ENCODE data around the gene SNPH.
A peak's percentile ranks its signal among the peaks of the same experiment; 100 is the strongest.

SNPH gene

DNA sequence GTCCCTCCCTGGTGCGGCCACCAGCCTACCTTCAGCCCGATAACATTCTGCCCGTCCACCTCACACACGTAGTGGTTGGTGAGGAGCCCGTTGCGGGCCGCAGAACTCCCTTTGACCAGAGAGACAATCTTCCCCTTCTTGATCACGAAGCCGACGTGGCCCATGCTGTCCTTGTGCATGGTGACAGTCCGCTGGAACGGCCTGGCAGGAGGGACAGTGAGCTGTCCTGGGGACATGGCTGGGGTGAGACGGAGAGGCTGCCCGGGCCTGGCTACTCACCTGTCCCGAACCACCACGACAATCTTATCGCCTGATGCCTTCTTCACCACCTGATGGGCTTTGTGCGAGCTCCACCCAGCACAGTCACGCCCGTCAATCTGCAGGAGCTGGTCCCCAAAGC lies 46.2 kb downstream of the SNPH start:
- H3K4me3 ChIP-seq (ENCODE audit: low read depth, low read length) = no peak overlapping the region
- DNase-seq (ENCODE audit: low read depth) = no peak
- TF ChIP-seq MYC (IDR thresholded peaks at IDR 0.05; ENCODE audit: low read depth, low read length) (no peak), CTCF (IDR thresholded peaks at IDR 0.05; ENCODE audit: low read depth, low read length) (no peak), POLR2A (IDR thresholded peaks at IDR 0.05; ENCODE audit: extremely low read depth, insufficient read length) (no peak), MAX (IDR thresholded peaks at IDR 0.05; ENCODE audit: low read depth, low read length) (no peak)

GRCh38 chr20:1312904-1313235 lies 46.8 kb downstream of the SNPH start:
- TF ChIP-seq POLR2A (IDR thresholded peaks at IDR 0.05; ENCODE audit: extremely low read depth, insufficient read length) (no peak), MYC (IDR thresholded peaks at IDR 0.05; ENCODE audit: low read depth, low read length) (no peak), MAX (IDR thresholded peaks at IDR 0.05; ENCODE audit: low read depth, low read length) (no peak), CTCF (IDR thresholded peaks at IDR 0.05; ENCODE audit: low read depth, low read length) (no peak)
- H3K4me3 ChIP-seq (ENCODE audit: low read depth, low read length) = no peak overlapping the region
- no peak for DNase-seq (ENCODE audit: low read depth)

DNA sequence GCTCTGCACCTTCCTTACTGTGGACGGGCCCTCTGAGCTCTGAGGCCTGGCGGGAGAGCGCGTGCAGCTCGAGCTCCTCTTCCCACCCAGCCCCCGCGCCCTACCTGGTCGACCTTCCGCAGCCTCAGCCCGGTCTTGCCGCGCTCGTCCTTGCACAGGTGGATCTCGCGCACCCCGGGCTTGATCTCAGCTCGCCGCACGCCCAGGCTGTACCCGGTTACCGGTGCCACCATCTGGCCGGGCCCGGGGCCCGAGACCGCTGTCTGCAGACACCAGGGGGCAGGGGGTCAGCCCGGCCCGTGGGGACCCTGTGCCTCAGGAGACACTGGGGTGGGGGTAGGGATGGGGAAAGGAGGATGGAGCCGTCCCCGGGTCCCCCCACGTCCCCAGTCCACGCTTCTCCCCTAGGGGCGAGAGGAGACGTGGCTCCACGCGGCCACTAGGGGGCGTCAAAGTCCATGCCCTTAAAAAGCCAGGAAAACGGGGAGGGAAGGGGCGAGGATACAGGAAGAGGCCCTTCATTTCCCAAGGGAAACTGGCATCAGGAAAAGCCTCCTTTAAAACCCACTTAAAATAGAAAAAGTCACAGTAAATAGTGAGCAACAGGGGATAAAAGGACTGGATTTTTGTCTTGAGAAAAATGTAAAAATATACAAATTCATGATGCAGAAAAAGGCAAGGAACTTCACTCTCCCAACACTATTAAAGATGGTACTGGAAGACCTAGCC lies 47.3 kb downstream of the SNPH start:
- peak; percentile 69 for DNase-seq (ENCODE audit: low read depth)
- peak; percentile 95 for TF ChIP-seq CTCF (IDR thresholded peaks at IDR 0.05; ENCODE audit: low read depth, low read length)
- no peak for TF ChIP-seq MYC (IDR thresholded peaks at IDR 0.05; ENCODE audit: low read depth, low read length)
- peak; percentile 37 for TF ChIP-seq MAX (IDR thresholded peaks at IDR 0.05; ENCODE audit: low read depth, low read length)
- no peak overlapping the region for H3K4me3 ChIP-seq (ENCODE audit: low read depth, low read length)

GRCh38 chr20:1315804-1316203 lies 49.7 kb downstream of the SNPH start:
- H3K4me3 ChIP-seq (ENCODE audit: low read depth, low read length) = no peak overlapping the region
- DNase-seq (ENCODE audit: low read depth) = no peak
- TF ChIP-seq CTCF (IDR thresholded peaks at IDR 0.05; ENCODE audit: low read depth, low read length) = no peak
- no peak for TF ChIP-seq MYC (IDR thresholded peaks at IDR 0.05; ENCODE audit: low read depth, low read length)
- TF ChIP-seq MAX (IDR thresholded peaks at IDR 0.05; ENCODE audit: low read depth, low read length) = no peak
- TF ChIP-seq POLR2A (IDR thresholded peaks at IDR 0.05; ENCODE audit: extremely low read depth, insufficient read length) = no peak

DNA sequence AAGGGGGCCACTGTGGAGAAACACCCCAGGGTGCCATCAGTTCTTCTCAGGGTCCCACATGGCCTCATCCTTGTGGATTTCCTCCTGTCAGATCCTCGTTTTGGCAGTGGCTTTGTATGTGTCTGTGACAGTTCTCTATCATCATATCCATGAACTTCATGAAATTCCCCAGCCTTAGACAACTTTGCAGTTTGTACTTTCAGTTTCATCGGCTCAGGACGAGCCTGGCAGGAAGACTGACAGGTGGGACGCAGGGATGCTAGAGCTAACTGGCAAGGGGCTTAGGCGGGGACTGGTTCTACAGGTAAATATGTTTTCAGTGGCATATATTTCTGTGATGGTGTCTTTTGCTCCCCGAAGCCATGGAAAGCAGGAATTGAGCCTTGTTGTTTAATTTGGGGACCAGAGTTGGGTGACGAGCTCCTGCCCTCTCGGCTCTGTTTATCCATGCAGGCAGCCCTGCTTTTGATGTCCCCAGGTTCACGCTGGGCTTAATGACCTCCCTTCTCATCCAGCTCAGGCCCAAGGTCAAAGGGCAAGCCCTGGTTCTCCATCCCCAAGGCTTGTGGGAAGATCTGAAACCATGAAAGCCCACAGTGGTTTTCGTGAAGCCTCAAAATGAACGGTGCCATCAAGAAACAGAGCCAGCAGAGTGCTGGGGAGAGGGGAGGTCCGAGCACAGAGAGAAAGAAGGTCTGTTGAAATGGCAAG lies 51.6 kb downstream of the SNPH start:
- no peak overlapping the region for H3K4me3 ChIP-seq (ENCODE audit: low read depth, low read length)
- no peak for DNase-seq (ENCODE audit: low read depth)
- TF ChIP-seq MAX (IDR thresholded peaks at IDR 0.05; ENCODE audit: low read depth, low read length) (no peak), MYC (IDR thresholded peaks at IDR 0.05; ENCODE audit: low read depth, low read length) (no peak), POLR2A (IDR thresholded peaks at IDR 0.05; ENCODE audit: extremely low read depth, insufficient read length) (no peak), CTCF (IDR thresholded peaks at IDR 0.05; ENCODE audit: low read depth, low read length) (no peak)

Measured in NB4 (cell line).